Measurements from ENCODE around the gene TPPP3.
A peak's percentile ranks its signal among the peaks of the same experiment; 100 is the strongest.

Gene TPPP3

GRCh38 chr16:67404740-67405226 lies 11.5 kb upstream of the TPPP3 start:
- TF ChIP-seq CTCF (conservative IDR thresholded peaks at IDR 0.05; ENCODE audit: low read length): no peak
- no peak overlapping the region for H3K4me3 ChIP-seq (ENCODE audit: low read length)
- no peak for DNase-seq (ENCODE audit: low read depth)

- H3K4me3 ChIP-seq (ENCODE audit: low read length): no peak overlapping the region
- TF ChIP-seq CTCF (conservative IDR thresholded peaks at IDR 0.05; ENCODE audit: low read length): no peak
- no peak for DNase-seq (ENCODE audit: low read depth)
These were observed 10.8 kb upstream of the TPPP3 start for GRCh38 chr16:67403976-67404555.

GRCh38 chr16:67400901-67401300 lies 7.6 kb upstream of the TPPP3 start:
- no peak overlapping the region for H3K4me3 ChIP-seq (ENCODE audit: low read length)
- DNase-seq (ENCODE audit: low read depth): no peak
- TF ChIP-seq CTCF (conservative IDR thresholded peaks at IDR 0.05; ENCODE audit: low read length): no peak

GRCh38 chr16:67399749-67400704 lies 6.7 kb upstream of the TPPP3 start:
- no peak for TF ChIP-seq CTCF (conservative IDR thresholded peaks at IDR 0.05; ENCODE audit: low read length)
- no peak for DNase-seq (ENCODE audit: low read depth)
- no peak overlapping the region for H3K4me3 ChIP-seq (ENCODE audit: low read length)

- TF ChIP-seq CTCF (conservative IDR thresholded peaks at IDR 0.05; ENCODE audit: low read length): peak; percentile 56
- no peak overlapping the region for H3K4me3 ChIP-seq (ENCODE audit: low read length)
- DNase-seq (ENCODE audit: low read depth): no peak
These were observed 6.0 kb upstream of the TPPP3 start for GRCh38 chr16:67399218-67399733.

GRCh38 chr16:67398546-67399217 lies 5.4 kb upstream of the TPPP3 start:
- no peak for DNase-seq (ENCODE audit: low read depth)
- TF ChIP-seq CTCF (conservative IDR thresholded peaks at IDR 0.05; ENCODE audit: low read length): no peak
- H3K4me3 ChIP-seq (ENCODE audit: low read length): no peak overlapping the region

All from AG10803 (cell line).